CD4-positive, alpha-beta T cell treated with Interleukin-17A for 4 hours (primary cell): ENCODE results near the gene SEMA6B.

Experiments
- DNase-seq: peaks from one replicate; pipeline ENCODE4 v3.0.0-alpha.2; 2020; ENCODE audit warnings: mixed read lengths

The SEMA6B gene

DNA sequence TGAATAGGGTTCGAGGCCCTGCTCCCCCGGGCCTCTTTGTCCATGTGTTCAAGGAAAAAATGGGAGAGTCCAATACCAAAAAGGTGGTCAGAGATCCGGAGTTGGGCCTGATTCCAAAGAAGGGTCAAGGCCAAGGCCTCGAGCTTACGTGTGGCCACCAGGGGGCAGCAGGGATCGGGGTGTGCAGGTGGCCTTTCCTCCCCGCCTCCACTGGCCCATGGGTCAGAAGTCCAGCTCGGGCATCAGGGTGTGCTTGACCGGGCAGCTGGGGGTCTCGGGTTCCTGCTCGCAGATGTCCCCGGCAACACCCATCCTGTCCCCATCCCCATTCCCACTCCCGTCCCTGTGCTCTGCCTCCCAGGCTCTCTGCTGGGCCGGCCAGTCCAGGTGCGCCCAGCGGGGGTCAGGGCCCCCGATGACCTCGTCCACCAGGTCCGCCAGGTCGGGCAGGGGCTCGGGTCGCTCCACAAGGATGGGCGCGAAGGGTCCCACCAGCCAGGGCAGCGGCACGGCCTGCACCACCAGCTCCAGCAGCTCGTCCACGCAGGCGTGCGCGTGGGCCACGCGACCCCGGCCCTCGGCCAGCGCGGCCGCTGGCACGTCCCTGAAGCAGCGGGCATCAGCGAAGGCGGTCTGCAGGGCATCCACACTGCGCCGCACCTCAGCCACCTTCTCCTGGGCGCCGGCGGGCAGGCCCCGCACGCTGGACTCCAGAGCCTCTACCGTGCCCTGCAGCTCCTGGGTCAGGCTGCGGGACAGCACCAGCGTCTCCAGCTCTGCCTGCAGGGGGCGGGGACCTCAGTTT is 36.0 kb downstream of the SEMA6B start:
- DNase-seq = peak; percentile 43

DNA sequence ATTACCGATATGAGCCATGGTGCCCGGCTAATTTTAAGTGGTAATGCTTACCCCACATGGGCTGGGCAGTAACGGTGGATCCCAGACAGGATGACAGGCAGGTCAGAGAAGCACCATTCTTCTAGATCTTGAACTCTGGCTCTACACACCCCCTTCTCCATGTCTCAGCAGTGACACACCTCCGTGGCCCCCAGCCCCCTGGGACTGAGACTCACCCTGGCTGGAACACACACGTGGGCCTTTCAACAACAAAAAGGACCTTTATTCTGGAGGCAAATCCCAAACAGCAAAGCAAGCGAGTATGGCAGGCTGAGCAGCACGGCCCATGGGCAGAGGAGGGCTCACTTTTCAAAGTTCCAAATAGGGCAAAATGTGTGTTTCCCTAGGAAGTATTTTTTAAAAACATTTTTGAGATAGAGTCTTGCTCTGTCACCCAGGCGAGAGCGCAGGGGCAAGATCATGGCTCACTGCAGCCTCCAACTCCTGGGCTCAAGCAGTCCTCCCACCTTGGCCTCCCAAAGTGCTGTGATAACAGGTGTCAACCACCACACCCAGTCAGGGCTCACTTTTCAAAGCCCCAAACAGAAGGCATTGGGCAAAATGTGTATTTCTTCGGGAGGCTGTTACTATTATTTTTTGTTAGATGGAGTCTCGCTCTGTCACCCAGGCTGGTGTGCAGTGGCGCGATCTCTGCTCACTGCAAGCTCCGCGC is 37.0 kb downstream of the SEMA6B start:
- no peak for DNase-seq

DNA sequence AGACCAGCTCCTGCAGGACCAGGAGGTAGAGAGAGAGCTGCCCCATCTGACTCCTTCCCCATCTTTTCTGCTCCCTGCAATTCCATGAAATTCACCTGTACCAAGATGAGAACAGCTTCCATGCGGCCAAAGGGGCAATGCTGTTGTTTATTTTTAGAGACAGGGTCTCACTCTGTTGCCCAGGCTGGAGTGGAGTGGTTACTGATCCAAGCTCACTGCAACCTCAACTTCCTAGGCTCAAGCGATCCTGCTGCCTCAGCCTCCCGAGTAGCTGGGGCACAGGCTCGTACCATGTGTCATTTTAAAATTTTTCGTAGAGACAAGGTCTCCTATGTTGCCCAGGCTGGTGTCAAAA is 37.6 kb downstream of the SEMA6B start:
- no peak for DNase-seq

DNA sequence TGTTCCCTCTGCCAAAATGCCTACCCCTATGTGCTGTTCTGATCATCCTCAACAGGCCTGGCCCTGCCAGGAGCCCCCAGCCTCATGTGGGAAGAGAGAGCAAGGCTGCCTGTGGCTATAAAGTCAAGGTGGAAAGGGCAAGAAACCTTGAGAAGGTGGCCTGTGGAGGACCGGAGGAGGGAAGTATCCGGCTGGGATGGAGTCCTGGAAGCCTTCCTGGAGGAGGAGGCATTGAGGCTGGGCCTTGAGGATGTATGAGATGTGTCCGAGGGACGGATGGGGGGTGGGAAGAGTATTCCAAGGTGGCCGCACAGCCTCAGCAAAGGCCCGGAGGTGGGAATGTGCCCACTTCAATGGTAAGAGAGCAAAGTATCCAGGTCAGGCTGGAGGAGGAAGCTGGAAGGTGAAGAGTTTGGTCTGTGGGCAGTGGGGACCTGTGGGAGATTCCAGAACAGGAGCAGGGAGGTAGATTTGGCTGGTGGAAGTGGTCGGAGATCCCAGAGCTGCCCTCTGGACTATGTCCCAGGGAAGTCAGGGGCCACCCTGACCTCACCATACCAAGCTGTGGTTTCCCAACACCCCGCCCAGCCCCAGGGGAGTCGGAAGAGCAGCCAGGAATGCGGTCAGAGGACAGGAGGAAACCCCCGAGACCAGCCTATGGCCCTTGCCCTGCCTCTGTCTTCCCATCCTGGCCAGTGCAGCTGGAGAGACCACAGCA is 38.2 kb downstream of the SEMA6B start:
- no peak for DNase-seq

DNA sequence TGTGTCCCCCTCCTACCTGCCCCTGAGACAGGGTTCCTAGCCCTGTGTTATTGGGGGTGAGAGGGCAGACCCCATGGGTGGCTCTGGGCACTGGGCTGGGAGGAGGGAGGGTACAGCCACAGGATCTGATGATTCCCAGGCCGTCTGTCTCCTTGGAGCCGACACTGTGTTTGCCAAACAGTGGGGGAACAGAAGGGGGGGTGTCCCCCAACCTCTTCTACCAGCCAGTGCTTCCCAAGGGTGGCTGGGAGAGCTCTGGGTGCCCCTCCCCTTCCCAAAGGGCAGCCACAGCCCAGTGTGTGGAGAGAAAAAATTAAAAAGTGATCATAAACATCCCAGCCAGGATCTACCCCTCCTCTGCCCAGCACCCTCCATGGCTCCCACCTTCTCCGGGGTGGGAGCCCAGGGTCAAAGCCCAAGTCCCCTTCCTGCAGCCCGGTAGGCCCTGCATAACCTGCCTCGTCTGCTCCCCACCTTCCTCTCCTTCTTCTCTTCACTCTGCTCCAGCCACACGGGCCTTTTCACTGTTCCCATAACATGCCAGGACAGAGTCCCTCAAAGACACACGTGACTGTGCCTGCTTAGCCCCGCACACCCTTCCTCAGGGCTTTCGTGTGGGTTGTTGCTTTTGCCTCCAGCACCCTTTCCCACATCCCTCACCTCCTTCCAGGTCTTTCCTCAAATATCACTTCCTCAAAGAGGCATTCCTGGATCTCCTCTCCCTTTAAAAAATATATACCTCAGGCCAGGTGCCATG is 39.8 kb downstream of the SEMA6B start:
- no peak for DNase-seq

DNA sequence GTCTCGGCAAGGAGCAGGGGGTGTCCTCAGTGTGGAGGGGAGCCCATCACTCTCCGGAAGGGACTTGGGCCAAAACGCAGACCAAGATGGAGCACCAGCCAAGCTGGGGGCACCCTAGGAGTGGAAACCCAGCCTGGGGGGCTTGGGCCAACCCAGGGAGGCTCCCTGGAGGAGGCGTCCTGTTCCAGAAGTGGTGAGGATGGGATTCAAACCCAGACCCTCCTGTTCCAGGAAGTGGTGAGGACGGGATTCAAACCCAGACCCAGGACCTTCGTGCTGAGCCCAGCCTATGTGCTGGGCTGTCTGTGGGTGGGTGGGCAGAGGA is 40.4 kb downstream of the SEMA6B start:
- DNase-seq = no peak

DNA sequence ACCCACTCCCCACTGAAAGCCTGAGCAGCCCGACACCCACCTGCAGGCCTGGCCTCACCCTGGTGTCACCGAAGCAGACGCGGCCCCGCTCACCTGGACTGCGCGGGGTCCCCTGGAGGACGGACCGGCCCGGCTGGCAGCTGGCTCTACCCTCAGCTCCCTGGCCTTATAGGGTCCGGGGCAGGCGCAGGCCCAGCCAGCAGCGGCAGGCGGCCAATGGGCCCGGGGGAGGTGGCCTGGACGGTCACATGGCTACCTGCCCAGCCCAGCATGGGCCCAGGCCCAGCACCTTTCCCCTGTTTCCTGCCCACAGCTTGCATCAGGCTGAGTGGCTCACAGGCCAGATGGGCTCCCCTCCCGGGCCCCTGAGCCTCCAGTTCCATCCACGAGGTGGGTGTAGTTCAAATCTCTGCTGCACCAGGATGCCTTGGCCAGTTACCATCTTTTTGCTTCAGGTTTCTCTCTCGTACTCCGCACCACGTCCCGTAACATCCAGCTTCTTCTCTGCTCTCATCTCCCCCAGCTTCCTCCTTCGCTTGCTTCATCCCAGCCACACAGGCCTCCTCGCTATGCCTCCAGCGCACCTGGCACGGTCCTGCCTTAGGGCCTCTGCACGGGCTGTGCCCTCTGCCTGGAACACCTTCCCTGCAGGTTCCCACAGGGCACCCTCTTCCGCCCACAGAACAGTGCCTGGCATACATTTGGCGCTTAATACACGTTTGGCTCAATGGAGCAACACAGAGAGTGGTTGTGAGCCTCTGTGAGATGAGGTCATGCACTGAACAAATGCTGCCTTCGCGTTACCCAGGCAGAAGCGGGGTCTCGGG is 40.9 kb downstream of the SEMA6B start, which contains the start of gene PLIN4:
Gene PLIN4, minus strand, starts transcription at position 142 of the 827 bp plus-strand sequence. CDS start 214 bp downstream, outside the sequence.
- DNase-seq = no peak

DNA sequence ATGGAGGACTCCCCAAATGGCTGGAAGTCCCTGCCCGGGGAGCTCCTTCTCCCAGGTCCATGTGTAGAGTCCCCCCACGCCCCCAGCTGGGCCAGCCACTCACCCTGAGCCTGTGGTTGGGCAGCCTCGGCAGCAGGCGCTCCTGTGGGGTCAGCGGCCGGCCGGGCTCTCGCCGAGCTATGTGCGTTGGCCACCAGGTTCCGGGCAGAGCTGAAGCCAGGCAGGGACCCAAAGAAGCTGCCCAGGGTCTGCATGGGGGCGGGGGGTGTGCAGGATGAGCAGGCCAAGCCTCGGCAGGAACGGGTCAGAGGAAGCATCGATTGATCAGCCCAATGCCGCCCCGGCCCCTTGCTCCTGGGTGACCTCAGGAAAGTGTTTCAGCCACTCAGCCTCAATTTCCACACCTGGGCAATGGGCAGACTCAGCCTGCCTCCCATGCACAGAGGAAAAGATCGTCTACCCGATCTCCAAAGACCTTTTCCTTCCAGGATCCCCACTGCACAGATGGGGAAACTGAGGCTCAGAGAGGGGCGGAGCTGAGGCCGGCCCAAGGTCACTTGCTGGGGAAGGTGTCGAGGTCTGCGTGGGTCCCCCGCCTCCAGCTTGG is 41.9 kb downstream of the SEMA6B start:
- DNase-seq = no peak

DNA sequence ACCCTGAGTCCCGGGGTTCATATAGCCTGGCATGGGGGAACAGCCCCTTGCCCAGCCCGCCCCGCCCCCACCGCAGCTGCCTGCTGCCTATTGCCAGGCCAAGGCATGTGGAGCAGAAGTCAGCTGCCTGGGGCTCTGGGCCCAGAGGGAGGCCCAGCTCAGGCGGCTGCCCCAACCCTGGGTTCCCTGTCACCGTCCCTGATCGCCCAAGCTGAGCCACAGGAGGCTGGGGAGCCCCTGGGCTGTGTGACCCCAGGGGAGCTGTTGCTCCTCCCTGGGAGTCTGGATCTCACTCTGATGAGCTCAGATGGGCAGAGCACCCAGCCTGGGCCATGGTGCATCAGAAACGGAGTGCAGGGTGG is 42.6 kb downstream of the SEMA6B start:
- DNase-seq = no peak

DNA sequence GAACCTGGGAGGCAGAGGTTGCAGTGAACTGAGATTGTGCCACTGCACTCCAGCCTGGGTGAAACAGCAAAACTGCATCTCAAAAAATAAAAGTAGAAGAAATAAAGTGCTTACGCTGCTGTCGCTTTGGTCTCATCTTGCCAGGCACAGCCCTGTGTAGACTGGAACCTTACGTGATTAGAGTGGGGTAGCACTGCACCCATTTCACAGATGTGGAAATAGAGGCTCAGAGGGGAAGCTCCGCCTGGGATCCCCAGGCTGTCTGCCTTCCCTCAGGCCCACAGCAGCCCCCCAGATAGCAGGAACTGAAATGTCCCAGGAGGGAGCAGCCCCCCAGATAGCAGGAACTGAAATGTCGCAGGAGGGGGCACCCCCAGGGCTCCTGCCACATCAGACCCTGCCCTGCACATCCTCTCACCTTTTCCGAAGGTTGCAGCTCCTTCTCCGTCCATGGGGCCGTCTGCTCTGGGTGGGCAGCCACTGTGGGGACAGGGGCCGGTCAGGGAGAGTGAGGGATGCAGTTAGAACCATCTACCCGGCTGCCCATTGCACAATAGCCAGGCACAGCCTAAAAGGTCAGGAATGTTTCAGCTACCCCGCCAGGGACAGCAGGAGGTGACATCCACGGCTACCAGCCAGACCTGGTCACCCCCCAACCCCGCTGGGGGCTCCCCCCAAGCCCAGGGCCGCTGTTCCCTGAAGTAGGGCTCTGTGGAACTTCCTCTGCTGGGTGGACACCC is 43.1 kb downstream of the SEMA6B start:
- no peak for DNase-seq

DNA sequence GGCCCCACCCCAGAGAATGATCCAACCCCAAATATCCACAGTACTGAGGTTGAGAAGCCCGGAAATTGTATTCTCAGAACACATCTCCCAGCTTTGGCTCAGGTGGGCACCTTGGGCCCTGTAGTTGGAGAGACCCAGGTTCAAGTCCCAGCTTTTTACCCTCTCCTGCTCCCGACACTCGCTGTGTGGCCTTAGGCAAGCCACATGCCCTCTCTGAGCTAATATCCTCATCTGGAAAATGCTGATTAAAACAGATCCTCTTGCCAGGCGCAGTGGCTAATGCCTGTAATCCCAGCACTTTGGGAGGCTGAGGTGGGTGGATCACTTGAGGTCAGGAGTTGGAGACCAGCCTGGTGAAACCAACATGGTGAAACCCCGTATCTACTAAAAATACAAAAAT is 43.8 kb downstream of the SEMA6B start:
- DNase-seq = no peak

DNA sequence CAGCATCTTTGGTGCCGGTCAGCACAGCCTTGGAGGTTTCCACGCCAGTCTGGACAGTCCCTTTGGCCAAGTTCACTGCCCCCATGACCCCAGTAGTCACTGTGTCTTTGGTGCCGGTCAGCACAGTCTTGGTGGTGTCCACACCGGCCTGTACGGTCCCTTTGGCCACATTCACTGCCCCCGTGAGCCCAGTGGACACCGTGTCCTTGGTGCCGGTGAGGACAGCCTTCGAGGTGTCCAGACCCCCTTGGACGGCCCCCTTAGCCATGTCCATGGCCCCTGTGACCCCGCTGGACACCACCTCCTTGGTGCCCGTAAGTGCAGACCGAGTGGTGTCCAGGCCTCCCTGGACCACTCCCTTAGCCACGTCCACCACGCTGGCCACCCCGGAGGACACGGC is 46.2 kb downstream of the SEMA6B start:
- DNase-seq = no peak

DNA sequence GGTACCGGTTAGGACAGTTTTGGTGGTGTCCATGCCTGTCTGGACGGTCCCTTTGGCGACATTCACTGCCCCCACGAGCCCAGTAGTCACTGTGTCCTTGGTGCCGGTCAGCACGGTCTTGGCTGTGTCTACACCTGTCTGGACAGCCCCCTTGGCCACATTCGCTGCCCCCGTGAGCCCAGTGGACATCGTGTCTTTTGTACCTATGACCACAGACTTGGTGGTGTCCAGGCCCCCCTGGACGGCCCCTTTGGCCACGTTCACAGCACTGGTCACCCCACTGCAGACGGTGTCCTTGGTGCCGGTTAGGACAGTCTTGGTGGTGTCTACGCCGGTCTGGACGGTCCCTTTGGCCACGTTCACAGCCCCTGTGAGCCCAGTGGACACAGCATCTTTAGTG is 47.4 kb downstream of the SEMA6B start:
- no peak for DNase-seq

DNA sequence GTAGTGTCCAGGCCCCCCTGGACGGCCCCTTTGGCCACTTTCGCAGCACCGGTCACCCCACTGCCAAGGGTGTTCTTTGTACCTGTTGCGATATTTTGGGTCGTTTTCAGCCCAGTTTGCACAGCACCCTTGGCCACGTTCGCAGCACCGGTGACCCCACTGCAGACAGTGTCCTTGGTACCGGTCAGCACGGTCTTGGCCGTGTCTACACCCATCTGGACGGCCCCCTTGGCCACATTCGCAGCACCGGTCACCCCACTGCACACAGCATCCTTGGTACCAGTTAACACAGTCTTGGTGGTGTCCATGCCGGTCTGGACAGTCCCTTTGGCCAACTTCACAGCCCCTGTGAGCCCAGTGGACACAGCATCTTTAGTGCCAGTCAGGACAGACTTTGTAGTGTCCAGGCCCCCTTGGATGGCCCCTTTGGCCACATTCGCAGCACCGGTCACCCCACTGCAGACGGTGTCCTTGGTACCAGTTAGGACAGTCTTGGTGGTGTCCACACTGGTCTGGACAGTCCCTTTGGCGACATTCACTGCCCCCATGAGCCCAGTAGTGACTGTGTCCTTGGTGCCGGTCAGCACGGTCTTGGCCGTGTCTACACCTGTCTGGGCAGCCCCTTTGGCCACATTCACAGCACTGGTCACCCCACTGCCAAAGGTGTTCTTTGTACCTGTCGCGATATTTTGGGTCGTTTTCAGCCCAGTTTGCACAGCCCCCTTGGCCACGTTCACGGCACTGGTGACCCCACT is 48.0 kb downstream of the SEMA6B start:
- no peak for DNase-seq

DNA sequence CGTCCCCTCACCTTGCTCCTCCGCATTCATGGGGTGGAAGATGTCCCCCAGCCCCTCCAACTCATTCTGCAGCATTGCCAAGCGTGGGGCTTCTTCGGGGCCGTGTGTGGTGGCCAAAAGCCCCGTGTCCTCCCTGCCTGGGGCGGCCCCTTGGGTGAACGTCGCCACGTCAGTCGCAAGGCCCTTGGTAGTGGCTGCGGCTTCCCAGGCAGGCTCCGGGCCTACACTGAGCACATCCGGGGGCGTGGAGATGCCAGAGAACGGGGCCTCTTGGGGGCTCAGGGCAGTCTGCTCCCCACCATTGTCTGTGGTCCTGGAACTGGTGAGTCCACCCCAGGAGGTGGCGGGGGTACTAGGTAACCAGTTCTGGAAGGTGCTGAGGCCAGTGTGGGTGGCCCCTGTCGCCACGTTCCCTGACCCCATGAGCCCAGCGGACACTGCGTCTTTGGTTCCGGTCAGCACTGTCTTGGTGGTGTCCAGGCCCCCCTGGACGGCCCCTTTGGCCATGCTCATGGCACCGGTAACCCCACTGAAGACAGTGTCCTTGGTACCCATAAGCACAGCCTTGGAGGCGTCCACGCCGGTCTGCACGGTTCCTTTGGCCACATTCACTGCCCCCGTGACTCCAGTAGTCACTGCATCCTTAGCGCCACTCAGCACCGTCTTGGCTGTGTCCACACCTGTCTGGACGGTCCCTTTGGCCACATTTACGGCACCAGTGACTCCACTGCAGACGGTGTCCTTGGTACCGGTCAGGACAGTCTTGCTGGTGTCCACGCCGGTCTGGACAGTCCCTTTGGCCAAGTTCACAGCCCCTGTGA is 48.8 kb downstream of the SEMA6B start:
- no peak for DNase-seq

DNA sequence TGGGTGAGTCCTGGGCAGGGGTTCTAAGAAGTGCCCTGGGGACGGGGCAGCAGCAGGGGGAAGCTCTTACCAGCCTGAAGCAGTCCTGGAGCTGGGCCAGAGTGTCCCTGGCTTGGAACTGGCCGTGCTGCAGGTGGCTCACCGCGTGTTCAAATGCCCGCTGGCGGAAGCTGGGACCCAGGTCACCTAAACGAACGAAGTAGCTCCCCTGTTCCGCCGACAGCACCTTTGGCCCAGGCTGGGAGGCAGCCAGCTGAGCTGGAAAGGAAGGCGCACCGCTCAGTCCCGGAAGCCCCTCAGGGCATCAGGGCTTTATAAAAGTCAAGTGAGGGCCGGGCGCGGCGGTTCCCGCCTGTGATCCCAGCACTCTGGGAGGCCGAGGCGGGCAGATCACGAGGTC is 50.8 kb downstream of the SEMA6B start:
- no peak for DNase-seq

DNA sequence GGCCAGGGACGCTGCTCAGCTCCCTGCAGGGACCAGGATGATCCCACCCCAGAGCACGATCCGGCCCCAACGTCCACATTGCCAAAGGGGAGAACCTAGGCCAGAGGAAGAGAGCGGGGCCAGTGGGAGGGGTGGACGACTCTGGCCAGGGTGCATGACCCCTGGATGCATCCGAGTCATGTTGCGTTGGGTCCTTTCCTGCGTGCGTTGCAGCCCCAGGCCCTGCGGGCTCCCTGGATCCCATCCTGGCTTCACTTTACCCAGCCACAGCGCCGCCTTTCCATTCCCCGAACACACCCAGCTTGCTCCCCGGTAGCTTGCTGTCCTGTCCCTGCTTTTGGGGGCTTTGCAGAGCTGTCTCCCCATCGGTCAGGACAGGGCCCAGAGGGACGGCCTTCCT is 51.7 kb downstream of the SEMA6B start:
- no peak for DNase-seq

DNA sequence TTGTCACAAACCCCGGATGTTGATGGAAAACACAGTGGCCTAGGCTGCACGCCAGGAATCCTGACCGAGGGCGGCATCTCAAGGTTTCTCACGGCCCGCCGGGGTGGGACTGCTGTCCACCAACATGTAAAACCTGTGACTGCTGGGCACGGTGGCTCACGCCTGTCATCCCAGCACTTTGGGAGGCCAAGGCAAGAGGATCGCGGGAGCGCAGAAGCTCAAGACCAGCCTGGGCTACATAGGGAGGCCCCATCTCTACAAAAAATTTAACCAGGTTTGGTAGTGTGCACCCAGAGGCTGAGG is 52.4 kb downstream of the SEMA6B start:
- no peak for DNase-seq

DNA sequence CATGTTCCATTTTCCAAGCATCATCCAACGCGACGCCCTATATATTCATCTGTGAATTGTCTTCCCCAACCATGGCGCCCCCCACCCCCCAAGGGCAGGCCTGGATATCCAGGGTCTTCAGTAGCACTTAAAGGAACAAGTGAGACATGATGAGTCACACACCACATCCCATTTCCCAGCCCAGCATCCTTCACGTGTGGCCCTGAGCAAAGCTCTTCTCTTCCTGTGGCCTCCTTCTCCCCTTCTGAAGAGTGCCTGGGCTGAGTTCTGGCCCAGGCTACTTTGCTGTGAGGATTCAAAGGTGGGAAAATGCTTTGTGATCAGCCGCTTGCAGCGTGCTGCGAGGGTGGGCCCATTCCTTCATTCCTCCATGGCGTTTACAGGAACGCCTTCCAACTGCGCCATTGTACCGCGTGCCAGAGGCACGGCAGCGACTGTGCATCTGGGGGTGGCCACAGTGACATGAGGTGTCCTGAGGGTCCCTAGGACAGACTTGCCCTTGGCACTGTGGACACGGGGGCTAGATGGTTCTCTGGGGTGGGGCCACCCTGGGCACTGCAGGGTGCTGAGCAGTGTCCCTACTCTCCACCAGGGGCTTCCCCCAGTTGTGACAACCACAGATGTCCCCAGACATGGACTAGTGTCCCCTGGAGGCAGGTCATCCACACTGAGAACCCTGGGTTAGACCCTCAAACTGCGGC is 52.9 kb downstream of the SEMA6B start:
- no peak for DNase-seq
